Ovary (tissue), 9 donors: ENCODE results near the gene JDP2. TPM values are rescaled to one million over a fixed set of nuclear protein-coding genes. Genes with fewer than 3 reads are reported as not detected.

ENCODE experiments used
- DNase-seq, 5 donors: peaks; one replicate each; pipeline ENCODE4 v3.0.0-alpha.2; 2019 to 2020
- H3K27ac ChIP-seq, 2 donors: fragments of 200-600 bp; one replicate each; pipeline versions ENCODE4 v1.5.1 to v1.8.0; 2019 to 2022
- H3K27me3 ChIP-seq: fragments of 200-600 bp; one replicate; pipeline ENCODE4 v1.8.0; 2022
- H3K36me3 ChIP-seq: fragments of 200-600 bp; sonication (generic); one replicate; pipeline ENCODE4 v1.5.1; 2019
- H3K4me1 ChIP-seq: one replicate; pipeline ENCODE4 v1.8.1; 2013; ENCODE audit warnings: mild to moderate bottlenecking, moderate library complexity; ENCODE audit not compliant: insufficient read depth
- H3K4me3 ChIP-seq: fragments of 200-600 bp; sonication (generic); one replicate; pipeline ENCODE4 v1.5.1; 2017
- H3K9me3 ChIP-seq, 2 donors: fragments of 200-600 bp in 1 of 2; sonication (generic) in 1 of 2; one replicate each; pipeline versions ENCODE4 v1.5.1 to v1.8.1; 2013 to 2019; ENCODE audit warnings: mild to moderate bottlenecking in 1 of 2, moderate library complexity in 1 of 2
- CTCF ChIP-seq, 3 donors: fragments of 450-650 bp in 2 of 3; fragments of 200-600 bp in 1 of 3; IDR thresholded peaks; one replicate each; pipeline versions ENCODE4 v1.5.1 to v1.8.0; 2016 to 2022; ENCODE audit warnings: antibody characterized with exemption in 3 of 3, mild to moderate bottlenecking in 1 of 3
- EP300 ChIP-seq: sonication (generic); formaldehyde crosslinking; IDR thresholded peaks from one replicate; pipeline ENCODE4 v1.6.1; 2017; ENCODE audit warnings: antibody characterized with exemption
- POLR2A ChIP-seq: fragments of 450-650 bp; IDR thresholded peaks from one replicate; pipeline ENCODE4 v1.6.1; 2017; ENCODE audit warnings: antibody characterized with exemption, mild to moderate bottlenecking, moderate library complexity
- WGBS, 3 donors: extraction: QIAGEN DNeasy Blood & Tissue Kit in 1 of 3; methylation state at CpG; one replicate each; pipeline versions ENCODE4 v1.1.5 to v1.1.7; 2013 to 2017; 5-methylcytosine and 5-hydroxymethylcytosine counted together
- intact Hi-C, 4 donors: fragments of 100-400 bp; cut with DNase I; formaldehyde crosslinking; loops; one replicate each; pipeline versions ENCODE4 v1.11.0 to v1.15.1; 2022 to 2023
- polyA plus RNA-seq, 2 donors: library from polyadenylated mRNA; stranded (reverse); fragments of 200-250 nt in 1 of 2; fragments of 350-450 nt in 1 of 2; fragmentation: Illumina TruSeq in 1 of 2; extraction: RNeasy Lipid Tissue Mini Kit (QIAGEN cat#74804) in 1 of 2; gene quantifications; one replicate each; pipeline ENCODE4 v1.2.3, GENCODE V29; 2013 to 2014
- total RNA-seq, 7 donors: library from RNA; depleted of rRNA in 2 of 7; stranded (reverse); fragments of >200 nt in 2 of 7; fragmentation: NEBNext Ultra II Directional in 3 of 7; extraction: Animal tissue kit (Norgen Biotek cat#: 25700) in 3 of 7; gene quantifications; one replicate each; pipeline versions ENCODE4 v1.1.0 to v1.2.4, GENCODE V29; 2016 to 2023
- donor health status: DM: no; HTN: no; CAD: no; lungs with moderate emphysema.
- donor health status: DM: no; HTN: no; CAD: no.
- donor health status: Bipolar disorder and iron deficiency.
- donor health status: DM: yes; HTN: yes; CAD: no.
- donor health status: DM: no; HTN: no; CAD: no.
- donor health status: DM: yes; HTN: yes; CAD: no.

The JDP2 gene
- total and polyA plus RNA-seq, 9 donors, result 16.2 to 89.9 (median 26.8) TPM

GRCh38 chr14:75454963-75455546 lies 27.2 kb downstream of the JDP2 start:
- Histone ChIP-seq H3K4me1 (peaks cover 54% of the 10 kb centered on the region), H3K9me3 (no peaks in the 10 kb centered on the region), H3K4me3 (no peak overlapping the region), H3K36me3 (no peaks in the 10 kb centered on the region), H3K27me3 (no peaks in the 10 kb centered on the region), H3K27ac (peak overlapping the region in 1 of 2 donors; percentile 29)
- intact Hi-C loops, result no loop called here
- 58 to 62% (median 58%) methylated on average over 12 of the region's 12 CpGs for WGBS, 3 donors
- TF ChIP-seq CTCF (IDR thresholded peaks at IDR 0.05), result no peak
- TF ChIP-seq EP300, result no peak
- TF ChIP-seq POLR2A, result no peak
- DNase-seq, result peak; percentile 66 to 81 (median 78)

GRCh38 chr14:75456069-75456996 lies 28.5 kb downstream of the JDP2 start:
- intact Hi-C loops, result no loop called here
- no peak for DNase-seq
- Histone ChIP-seq H3K27me3 (no peaks in the 10 kb centered on the region), H3K9me3 (no peaks in the 10 kb centered on the region), H3K27ac (peak overlapping the region in 1 of 2 donors; percentile 0), H3K36me3 (no peaks in the 10 kb centered on the region), H3K4me1 (peaks cover 48% of the 10 kb centered on the region), H3K4me3 (no peak overlapping the region)
- 55 to 77% (median 65%) methylated on average over 16 of the region's 16 CpGs for WGBS, 3 donors
- no peak for TF ChIP-seq CTCF (IDR thresholded peaks at IDR 0.05)
- TF ChIP-seq POLR2A, result no peak
- no peak for TF ChIP-seq EP300

GRCh38 chr14:75456997-75457335 lies 29.1 kb downstream of the JDP2 start:
- Histone ChIP-seq H3K4me3 (no peak overlapping the region), H3K9me3 (no peaks in the 10 kb centered on the region), H3K27ac (peak overlapping the region in 1 of 2 donors; percentile 0), H3K36me3 (no peaks in the 10 kb centered on the region), H3K4me1 (peaks cover 48% of the 10 kb centered on the region), H3K27me3 (no peaks in the 10 kb centered on the region)
- WGBS, 3 donors, result 27 to 67% (median 35%) methylated on average over 5 of the region's 5 CpGs
- TF ChIP-seq POLR2A (no peak), EP300 (no peak), CTCF (IDR thresholded peaks at IDR 0.05) (no peak)
- no peak for DNase-seq
- intact Hi-C loops, result no loop called here

GRCh38 chr14:75457648-75458165 lies 29.9 kb downstream of the JDP2 start:
- DNase-seq, result no peak
- Histone ChIP-seq H3K27me3 (no peaks in the 10 kb centered on the region), H3K4me1 (peaks cover 45% of the 10 kb centered on the region), H3K36me3 (no peaks in the 10 kb centered on the region), H3K4me3 (no peak overlapping the region), H3K9me3 (no peaks in the 10 kb centered on the region), H3K27ac (no peak overlapping the region)
- intact Hi-C loops, result no loop called here
- TF ChIP-seq POLR2A (no peak), EP300 (no peak), CTCF (IDR thresholded peaks at IDR 0.05) (no peak)
- 84 to 93% (median 91%) methylated on average over 10 of the region's 10 CpGs for WGBS, 3 donors
